Amygdala (tissue), 56 donors: ENCODE results near the gene NELFA.

Source experiments
- DNase-seq, 56 donors: peaks; one replicate each; lab custom pipeline; 2025; lab: John Stamatoyannopoulos, UW

Gene NELFA

GRCh38 chr4:1969928-1970723, 38.6 kb downstream of the NELFA start:
- DNase-seq, result no peak

GRCh38 chr4:1968686-1969295, 40.0 kb downstream of the NELFA start:
- no peak for DNase-seq

- no peak for DNase-seq
These were observed 41.1 kb downstream of the NELFA start for GRCh38 chr4:1967512-1968149.

GRCh38 chr4:1964971-1965370, 43.8 kb downstream of the NELFA start:
- DNase-seq, result no peak

GRCh38 chr4:1964443-1964842, 44.3 kb downstream of the NELFA start:
- DNase-seq, result no peak

- DNase-seq, result no peak
These were observed 45.8 kb downstream of the NELFA start for GRCh38 chr4:1962980-1963379.

GRCh38 chr4:1961563-1961962, 47.2 kb downstream of the NELFA start:
- DNase-seq, result no peak

GRCh38 chr4:1961038-1961437, 47.7 kb downstream of the NELFA start:
- DNase-seq, result no peak

- no peak for DNase-seq
These were observed 48.5 kb downstream of the NELFA start for GRCh38 chr4:1960170-1960825.

GRCh38 chr4:1959104-1959384, 49.7 kb downstream of the NELFA start:
- no peak for DNase-seq

- DNase-seq, result no peak
These were observed 50.3 kb downstream of the NELFA start for GRCh38 chr4:1958276-1959103.

- no peak for DNase-seq
These were observed 52.1 kb downstream of the NELFA start for GRCh38 chr4:1956631-1957030.

- DNase-seq, result no peak
These were observed 55.4 kb downstream of the NELFA start for GRCh38 chr4:1953335-1953734.

GRCh38 chr4:1952719-1953118, 56.1 kb downstream of the NELFA start:
- DNase-seq, result no peak

GRCh38 chr4:1952058-1952700, 56.6 kb downstream of the NELFA start:
- DNase-seq, result no peak

GRCh38 chr4:1950369-1950768, 58.4 kb downstream of the NELFA start:
- DNase-seq, result no peak

- DNase-seq, result no peak
These were observed 59.8 kb downstream of the NELFA start for GRCh38 chr4:1948892-1949436.

GRCh38 chr4:1948232-1948631, 60.5 kb downstream of the NELFA start:
- no peak for DNase-seq

- no peak for DNase-seq
These were observed 62.9 kb downstream of the NELFA start for GRCh38 chr4:1945912-1946311.
